ENCODE data around the gene FCGR3A. TPM values are rescaled to one million over a fixed set of nuclear protein-coding genes. Genes with fewer than 3 reads are reported as not detected.
"Not testable (repeated sequence)": the region's sequence is repeated elsewhere in the genome, so short reads cannot be mapped to it uniquely, and the experiment has no call there.

FCGR3A gene
- total and polyA plus RNA-seq, 2 of the 8 experiments (the other 6 are each of a cell fraction or from before 2014, with no cell fraction given): not detected

GRCh38 chr1:161530671-161531641, 18.7 kb downstream of the FCGR3A start:
- H3K18ac ChIP-seq (ENCODE audit: extremely low read depth, low read length); H3K79me1 ChIP-seq (ENCODE audit: low read depth, low read length); H3K14ac ChIP-seq (ENCODE audit: insufficient read length); H3K56ac ChIP-seq (replicated peaks; ENCODE audit: insufficient read length, low read depth, low read length); H3K9me3 ChIP-seq (ENCODE audit: insufficient read depth in 2 of 2, low read depth in 1 of 2, low read length in 1 of 2); H2BK5ac ChIP-seq (ENCODE audit: low read depth, low read length); POLR2A ChIA-PET (ENCODE audit: partially characterized antibody); H3K23me2 ChIP-seq (ENCODE audit: low read depth, low read length); H3K27ac ChIP-seq (ENCODE audit: low read depth, low read length); H3K27me3 ChIP-seq (replicated peaks in 1 of 4; ENCODE audit: control insufficient read depth in 3 of 4, extremely low read depth in 1 of 4, insufficient read depth in 3 of 4, low read length in 3 of 4); H2BK12ac ChIP-seq (ENCODE audit: low read depth, low read length); H3K36me3 ChIP-seq (ENCODE audit: control insufficient read depth in 2 of 4, insufficient read depth in 4 of 4, low read length in 3 of 4); H2BK15ac ChIP-seq (ENCODE audit: low read length); H4K5ac ChIP-seq (ENCODE audit: insufficient read length, low read depth, low read length); H4K91ac ChIP-seq (replicated peaks; ENCODE audit: insufficient read length, low read length); H4K20me1 ChIP-seq (replicated peaks in 1 of 2; ENCODE audit: control insufficient read depth in 1 of 2, insufficient read depth in 2 of 2, low read length in 2 of 2); H2BK120ac ChIP-seq (replicated peaks; ENCODE audit: low read depth, low read length); H2AK5ac ChIP-seq (ENCODE audit: low read depth, low read length); H3K79me2 ChIP-seq (ENCODE audit: control insufficient read depth in 1 of 2, insufficient read depth in 2 of 2, low read length in 2 of 2); H4K8ac ChIP-seq (ENCODE audit: extremely low read depth, insufficient read depth, low read length); H3K23ac ChIP-seq (ENCODE audit: insufficient read length); H3K4ac ChIP-seq (replicated peaks; ENCODE audit: insufficient read length, low read depth, low read length); H3K4me1 ChIP-seq (replicated peaks in 1 of 4; ENCODE audit: control insufficient read depth in 3 of 4, insufficient read depth in 4 of 4, low read length in 3 of 4); H2BK20ac ChIP-seq (ENCODE audit: low read length); H2AFZ ChIP-seq (ENCODE audit: low read length): not testable (repeated sequence)
- FAIRE-seq: peak; percentile 78
- H3K4me2 ChIP-seq (ENCODE audit: insufficient read depth in 1 of 2, low read depth in 2 of 2, low read length in 2 of 2): peak overlapping the region; percentile 71 to 92
- TF ChIP-seq CREB1 (IDR thresholded peaks at IDR 0.05) (0 out of 2 replicates have a peak, but pooled peaks have one; percentile 35), CEBPB (IDR thresholded peaks at IDR 0.05; ENCODE audit: low read depth, low read length) (0 out of 2 replicates have a peak, but pooled peaks have one; percentile 22), TBP (IDR thresholded peaks at IDR 0.05; ENCODE audit: low read depth, low read length) (peak; percentile 99), TEAD4 (IDR thresholded peaks at IDR 0.05; ENCODE audit: low read depth, low read length) (0 out of 2 replicates have a peak, but pooled peaks have one; percentile 44), TAF1 (IDR thresholded peaks at IDR 0.05; ENCODE audit: low read depth, low read length) (0 out of 2 replicates have a peak, but pooled peaks have one; percentile 26), RBBP5 (IDR thresholded peaks at IDR 0.05; ENCODE audit: borderline replicate concordance, low read depth, low read length) (peak; percentile 86; the same call in 1 of the 2 replicates), POU5F1 (IDR thresholded peaks at IDR 0.05; ENCODE audit: low read depth, low read length) (0 out of 2 replicates have a peak, but pooled peaks have one; percentile 47), MAFK (IDR thresholded peaks at IDR 0.05; ENCODE audit: low read depth, low read length) (peak; percentile 55; the same call in 1 of the 2 replicates), ASH2L (IDR thresholded peaks at IDR 0.05; ENCODE audit: low read length) (peak; percentile 97)
- CTCF ChIA-PET (ENCODE audit: partially characterized antibody): interaction anchor here (0.6 to 1.3 kb wide), 2 partner anchors 48 to 1001 kb away, joined by 3 to 5 read pairs; no protein-coding TSS in a partner anchor
- DNase-seq (ENCODE audit: low read depth in 1 of 2, low spot score in 2 of 2): peak; percentile 76 to 89
- H3K9ac ChIP-seq (replicated peaks in 1 of 4; ENCODE audit: extremely low read depth in 1 of 4, low read depth in 3 of 4, low read length in 3 of 4): peak overlapping the region in 2 of 4 experiments; percentile 12 to 34; a peak in 2 of 7 replicates
- WGBS, 2 experiments (ENCODE audit: extremely low coverage in 1 of 2, insufficient coverage in 1 of 2, insufficient read length in 1 of 2, insufficient replicate concordance in 2 of 2, low coverage in 1 of 2, low lambda C conversion rate in 2 of 2, missing lambda C conversion rate in 1 of 2): 1% methylated on average over 51 of the region's 56 CpGs; no CpG with 5 or more reads in 1 of the 2 experiments
- H3K4me3 ChIP-seq (ENCODE audit: extremely low read depth in 1 of 4, insufficient read depth in 2 of 4, low read depth in 3 of 4, low read length in 4 of 4): peak overlapping the region; percentile 57 to 78 (median 64)

Data from H1 (cell line).